GM19452 (cell line): ENCODE data around the gene DSCAML1.

Experiments used
- ATAC-seq: cut with Tn5 transposase; IDR thresholded peaks from one replicate; pipeline ENCODE4 v1.9.1; 2021; ENCODE audit not compliant: unreplicated experiment

DSCAML1 gene

GRCh38 chr11:117481885-117482284 is 315.1 kb downstream of the DSCAML1 start:
- ATAC-seq = no peak

GRCh38 chr11:117481036-117481435 is 316.0 kb downstream of the DSCAML1 start:
- no peak for ATAC-seq

GRCh38 chr11:117480221-117480620 is 316.8 kb downstream of the DSCAML1 start:
- no peak for ATAC-seq

GRCh38 chr11:117479372-117479771 is 317.6 kb downstream of the DSCAML1 start:
- no peak for ATAC-seq

- ATAC-seq = no peak
Observed at GRCh38 chr11:117478926-117479325, 318.1 kb downstream of the DSCAML1 start.

- no peak for ATAC-seq
Observed at GRCh38 chr11:117478126-117478860, 318.7 kb downstream of the DSCAML1 start.

- no peak for ATAC-seq
Observed at GRCh38 chr11:117477721-117478120, 319.3 kb downstream of the DSCAML1 start.

- no peak for ATAC-seq
Observed at GRCh38 chr11:117476531-117477142, 320.4 kb downstream of the DSCAML1 start.

- no peak for ATAC-seq
Observed at GRCh38 chr11:117475716-117476530, 321.1 kb downstream of the DSCAML1 start.

GRCh38 chr11:117473481-117474091 is 323.4 kb downstream of the DSCAML1 start:
- no peak for ATAC-seq

- ATAC-seq = no peak
Observed at GRCh38 chr11:117471776-117472175, 325.2 kb downstream of the DSCAML1 start.

GRCh38 chr11:117470576-117470975 is 326.4 kb downstream of the DSCAML1 start:
- no peak for ATAC-seq

GRCh38 chr11:117468888-117469287 is 328.1 kb downstream of the DSCAML1 start:
- ATAC-seq = no peak

- ATAC-seq = no peak
Observed at GRCh38 chr11:117467770-117468169, 329.2 kb downstream of the DSCAML1 start.

- no peak for ATAC-seq
Observed at GRCh38 chr11:117466966-117467365, 330.1 kb downstream of the DSCAML1 start.

- no peak for ATAC-seq
Observed at GRCh38 chr11:117465236-117465997, 331.6 kb downstream of the DSCAML1 start.

- ATAC-seq = no peak
Observed at GRCh38 chr11:117464778-117465177, 332.2 kb downstream of the DSCAML1 start.

GRCh38 chr11:117462864-117463247 is 334.2 kb downstream of the DSCAML1 start:
- ATAC-seq = no peak

GRCh38 chr11:117462183-117462863 is 334.7 kb downstream of the DSCAML1 start:
- no peak for ATAC-seq
